MCF 10A (cell line): Measurements from ENCODE around the gene BAG5. TPM values are rescaled to one million over a fixed set of nuclear protein-coding genes. Genes with fewer than 3 reads are reported as not detected.
"Not testable (repeated sequence)": the region's sequence is repeated elsewhere in the genome, so short reads cannot be mapped to it uniquely, and the experiment has no call there.

Source experiments
- BruUV-seq: library from RNA; stranded (reverse); fragments of 400-500 nt; replicated peaks from 2 replicates; lab custom pipeline; 2021; lab: Mats Ljungman, UMichigan
- CTCF ChIA-PET: fragments of 300-600 bp; sonication (Branson Sonifier 250); formaldehyde crosslinking; extraction: SDS; loops from one replicate; lab custom pipeline; 2021; ENCODE audit warnings: antibody characterized with exemption, inconsistent platforms; lab: Yijun Ruan, JAX
- POLR2A ChIA-PET: fragments of 300-600, 350-650 bp; sonication (Branson Sonifier 250); formaldehyde crosslinking; extraction: SDS; loops from one replicate; lab custom pipeline; 2020; ENCODE audit warnings: antibody characterized with exemption, inconsistent platforms; lab: Yijun Ruan, JAX
- DNase-seq: peaks from one replicate; pipeline ENCODE4 v3.0.0-alpha.2; 2018; ENCODE audit not compliant: unreplicated experiment
- H3K27ac Mint-ChIP-seq: one replicate; pipeline ENCODE4 v1.8.0; 2022; ENCODE audit warnings: mild to moderate bottlenecking, low read depth, mixed read lengths; ENCODE audit not compliant: unreplicated experiment
- H3K27me3 Mint-ChIP-seq: one replicate; pipeline ENCODE4 v1.8.0; 2022; ENCODE audit warnings: mixed read lengths; ENCODE audit not compliant: insufficient read depth, unreplicated experiment
- H3K36me3 Mint-ChIP-seq: one replicate; pipeline ENCODE4 v1.8.0; 2022; ENCODE audit warnings: mild to moderate bottlenecking, moderate library complexity, mixed read lengths; ENCODE audit not compliant: insufficient read depth, unreplicated experiment
- H3K4me1 Mint-ChIP-seq: one replicate; pipeline ENCODE4 v1.8.0; 2022; ENCODE audit warnings: mixed read lengths; ENCODE audit not compliant: insufficient read depth, unreplicated experiment
- H3K4me3 Mint-ChIP-seq: one replicate; pipeline ENCODE4 v1.8.0; 2022; ENCODE audit warnings: mild to moderate bottlenecking, moderate library complexity, mixed read lengths; ENCODE audit not compliant: unreplicated experiment
- H3K9me3 Mint-ChIP-seq: one replicate; pipeline ENCODE4 v1.8.0; 2022; ENCODE audit warnings: mixed read lengths; ENCODE audit not compliant: unreplicated experiment
- intact Hi-C: fragments of 100-400 bp; cut with micrococcal nuclease; formaldehyde crosslinking; loops from 2 replicates; pipeline ENCODE4 v1.14.1; 2022
- total RNA-seq: library from RNA; stranded (reverse); gene quantifications from 2 replicates; pipeline ENCODE4 v1.2.3, GENCODE V29; 2022
- TF ChIP-seq, protein P1 (sequence below): fragments of 200-600 bp; IDR thresholded peaks from one replicate; pipeline ENCODE4 v1.8.0; 2022; ENCODE audit warnings: antibody characterized with exemption, mild to moderate bottlenecking; ENCODE audit not compliant: unreplicated experiment

BAG5 gene
- total RNA-seq, 1 experiment from 2014 or later = 30.9 TPM

- DNase-seq = no peak
- ChIA-PET CTCF (interaction anchor here (0.8 to 5.5 kb wide), 5 partner anchors 9 to 31 kb away, joined by 3 to 34 read pairs (median 6); no protein-coding TSS in a partner anchor), POLR2A (interaction anchor here (0.7 to 4.2 kb wide), 8 partner anchors 8 to 437 kb away, joined by 3 to 61 read pairs (median 20); partner anchors contain the start of genes BAG5 and COA8)
- no TSS peak for BruUV-seq
- H3K27ac Mint-ChIP-seq = peak overlapping the region; percentile 96
- peaks cover 8% of the 10 kb centered on the region for H3K4me1 Mint-ChIP-seq
- H3K27me3 Mint-ChIP-seq = no peaks in the 10 kb centered on the region
- H3K9me3 Mint-ChIP-seq = no peaks in the 10 kb centered on the region
- TF ChIP-seq, protein P1, sequence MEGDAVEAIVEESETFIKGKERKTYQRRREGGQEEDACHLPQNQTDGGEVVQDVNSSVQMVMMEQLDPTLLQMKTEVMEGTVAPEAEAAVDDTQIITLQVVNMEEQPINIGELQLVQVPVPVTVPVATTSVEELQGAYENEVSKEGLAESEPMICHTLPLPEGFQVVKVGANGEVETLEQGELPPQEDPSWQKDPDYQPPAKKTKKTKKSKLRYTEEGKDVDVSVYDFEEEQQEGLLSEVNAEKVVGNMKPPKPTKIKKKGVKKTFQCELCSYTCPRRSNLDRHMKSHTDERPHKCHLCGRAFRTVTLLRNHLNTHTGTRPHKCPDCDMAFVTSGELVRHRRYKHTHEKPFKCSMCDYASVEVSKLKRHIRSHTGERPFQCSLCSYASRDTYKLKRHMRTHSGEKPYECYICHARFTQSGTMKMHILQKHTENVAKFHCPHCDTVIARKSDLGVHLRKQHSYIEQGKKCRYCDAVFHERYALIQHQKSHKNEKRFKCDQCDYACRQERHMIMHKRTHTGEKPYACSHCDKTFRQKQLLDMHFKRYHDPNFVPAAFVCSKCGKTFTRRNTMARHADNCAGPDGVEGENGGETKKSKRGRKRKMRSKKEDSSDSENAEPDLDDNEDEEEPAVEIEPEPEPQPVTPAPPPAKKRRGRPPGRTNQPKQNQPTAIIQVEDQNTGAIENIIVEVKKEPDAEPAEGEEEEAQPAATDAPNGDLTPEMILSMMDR = no peak
- intact Hi-C loops = no loop called here
- H3K4me3 Mint-ChIP-seq = peak overlapping the region; percentile 90
- peaks cover 15% of the 10 kb centered on the region for H3K36me3 Mint-ChIP-seq
Observed at GRCh38 chr14:103527408-103528145, 34.9 kb downstream of the BAG5 start.

DNA sequence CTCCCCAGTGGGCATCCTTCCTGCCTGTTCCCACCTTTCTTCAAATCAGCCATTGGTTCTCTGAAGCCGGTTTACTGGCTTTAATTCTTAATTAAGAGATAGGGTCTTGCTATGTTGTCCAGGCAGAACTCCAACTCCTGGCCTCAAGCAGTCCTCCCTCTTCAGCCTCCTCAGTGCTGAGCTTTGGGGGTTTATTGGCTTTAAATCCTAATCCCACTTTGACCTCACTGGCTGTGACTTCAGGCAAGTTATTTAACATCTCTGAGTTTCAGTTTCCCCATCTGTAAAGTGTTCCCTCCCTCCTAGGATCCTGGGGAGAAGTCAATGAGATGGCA is 35.6 kb downstream of the BAG5 start:
- ChIA-PET POLR2A (interaction anchor here (0.7 to 4.2 kb wide), 5 partner anchors 7 to 437 kb away, joined by 3 to 32 read pairs (median 8); partner anchors contain the start of genes BAG5 and COA8), CTCF (interaction anchor here (3.3 kb wide), 1 partner anchor 8 kb away, joined by 21 read pairs; no protein-coding TSS in a partner anchor)
- DNase-seq = no peak
- H3K36me3 Mint-ChIP-seq = peaks cover 15% of the 10 kb centered on the region
- intact Hi-C loops = no loop called here
- BruUV-seq = no TSS peak
- no peaks in the 10 kb centered on the region for H3K9me3 Mint-ChIP-seq
- peak overlapping the region; percentile 90 for H3K4me3 Mint-ChIP-seq
- H3K27ac Mint-ChIP-seq = no peak overlapping the region
- no peaks in the 10 kb centered on the region for H3K27me3 Mint-ChIP-seq
- TF ChIP-seq, protein P1 = no peak
- peaks cover 8% of the 10 kb centered on the region for H3K4me1 Mint-ChIP-seq

DNA sequence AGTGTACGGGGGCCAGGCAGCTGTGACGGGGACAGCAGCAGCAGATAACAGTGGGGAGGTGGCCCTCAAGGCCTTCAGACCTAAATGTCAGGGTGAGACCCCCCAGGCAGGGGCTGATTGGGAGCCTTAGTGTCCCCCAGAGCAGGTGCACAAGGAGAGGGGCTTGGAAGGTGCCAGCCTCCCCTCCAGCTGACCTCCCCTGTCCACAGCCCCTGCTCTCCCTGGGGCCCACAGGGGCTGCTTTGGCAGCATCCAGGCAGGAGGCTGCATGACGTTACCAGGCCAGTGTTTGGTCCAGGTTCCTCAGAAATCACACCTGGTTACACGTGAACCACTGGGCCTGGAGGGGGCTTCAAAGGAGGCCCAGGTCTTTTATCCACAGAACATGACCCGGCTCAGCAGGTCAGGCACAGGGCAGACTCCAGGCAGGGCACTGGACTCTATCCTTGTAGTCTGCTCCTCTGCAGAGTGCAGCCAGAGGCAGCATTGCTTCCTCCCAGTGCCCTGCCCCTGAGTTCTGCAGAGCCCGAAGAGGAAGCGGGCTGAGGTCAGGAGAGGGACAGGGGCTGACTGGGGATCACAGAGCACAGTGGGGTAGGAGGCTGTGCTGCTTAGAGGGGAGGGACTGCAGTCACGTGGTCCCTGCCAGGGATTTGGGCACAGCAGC is 36.1 kb downstream of the BAG5 start:
- intact Hi-C loops = no loop called here
- Mint-ChIP-seq H3K36me3 (peaks cover 15% of the 10 kb centered on the region), H3K9me3 (no peaks in the 10 kb centered on the region), H3K4me3 (no peak overlapping the region), H3K27ac (no peak overlapping the region), H3K4me1 (peaks cover 8% of the 10 kb centered on the region), H3K27me3 (no peaks in the 10 kb centered on the region)
- no peak for DNase-seq
- BruUV-seq = no TSS peak
- TF ChIP-seq, protein P1 = no peak
- POLR2A ChIA-PET = interaction anchor here (4.2 kb wide), 1 partner anchor 7 kb away, joined by 32 read pairs; no protein-coding TSS in a partner anchor
- CTCF ChIA-PET = no interaction called here

GRCh38 chr14:103525430-103526246 is 36.8 kb downstream of the BAG5 start:
- H3K4me3 Mint-ChIP-seq, BruUV-seq, DNase-seq, intact Hi-C loops, POLR2A ChIA-PET, H3K27me3 Mint-ChIP-seq, CTCF ChIA-PET, H3K4me1 Mint-ChIP-seq, H3K9me3 Mint-ChIP-seq: not testable (repeated sequence)
- peak overlapping the region; percentile 67 for H3K27ac Mint-ChIP-seq
- H3K36me3 Mint-ChIP-seq = peaks cover 14% of the 10 kb centered on the region
